ENCODE data around the gene GFAP. TPM values are rescaled to one million over a fixed set of nuclear protein-coding genes. Genes with fewer than 3 reads are reported as not detected.

The GFAP gene
- total RNA-seq, 1 experiment from 2014 or later = 1.6 TPM

GRCh38 chr17:44919411-44919810 lies 4.1 kb upstream of the GFAP start:
- Mint-ChIP-seq H3K4me3 (no peak overlapping the region), H3K27me3 (ENCODE audit: low read depth) (peaks cover 2% of the 10 kb centered on the region), H3K4me1 (peaks cover 20% of the 10 kb centered on the region), H3K27ac (no peak overlapping the region; the same call in 1 of the 2 replicates), H3K36me3 (no peaks in the 10 kb centered on the region), H3K9me3 (no peaks in the 10 kb centered on the region)
- CTCF ChIA-PET = interaction anchor here (0.5 to 7.1 kb wide), 38 partner anchors 8 to 698 kb away, joined by 3 to 177 read pairs (median 7); partner anchors contain the start of genes ACBD4, C1QL1, EFTUD2 and KIF18B
- TF ChIP-seq ATF2 (CRISPR knock-in tag; IDR thresholded peaks at IDR 0.05; ENCODE audit: borderline replicate concordance, low read depth) (no peak), ZNF138 (CRISPR knock-in tag; conservative IDR thresholded peaks at IDR 0.05) (no peak), ZNF396 (CRISPR knock-in tag; IDR thresholded peaks at IDR 0.05; ENCODE audit: borderline replicate concordance) (no peak)
- DNase-seq (ENCODE audit: low spot score) (peak; percentile 1), ATAC-seq (no peak)
- POLR2A ChIA-PET = no interaction called here

GRCh38 chr17:44918006-44918405 lies 2.7 kb upstream of the GFAP start:
- POLR2A ChIA-PET = no interaction called here
- Mint-ChIP-seq H3K9me3 (no peaks in the 10 kb centered on the region), H3K36me3 (no peaks in the 10 kb centered on the region), H3K27ac (no peak overlapping the region), H3K27me3 (ENCODE audit: low read depth) (peaks cover 9% of the 10 kb centered on the region), H3K4me1 (peaks cover 20% of the 10 kb centered on the region), H3K4me3 (no peak overlapping the region)
- no peak for TF ChIP-seq FOXP1 (CRISPR knock-in tag; IDR thresholded peaks at IDR 0.05; ENCODE audit: borderline replicate concordance)
- no peak for TF ChIP-seq TEAD1 (CRISPR knock-in tag; IDR thresholded peaks at IDR 0.05)
- TF ChIP-seq ZBTB43 (CRISPR knock-in tag; IDR thresholded peaks at IDR 0.05) = no peak
- no peak for TF ChIP-seq ZNF121 (CRISPR knock-in tag; IDR thresholded peaks at IDR 0.05)
- no peak for TF ChIP-seq PRRX2 (CRISPR knock-in tag; IDR thresholded peaks at IDR 0.05)
- no peak for TF ChIP-seq MYBL2 (CRISPR knock-in tag; IDR thresholded peaks at IDR 0.05)
- TF ChIP-seq HMGXB4 (CRISPR knock-in tag; IDR thresholded peaks at IDR 0.05) = no peak
- DNase-seq (ENCODE audit: low spot score) (no peak), ATAC-seq (no peak)
- CTCF ChIA-PET = interaction anchor here (0.6 to 7.1 kb wide), 9 partner anchors 35 to 181 kb away, joined by 3 to 177 read pairs (median 4); no protein-coding TSS in a partner anchor

GRCh38 chr17:44917456-44917855 lies 2.2 kb upstream of the GFAP start:
- Mint-ChIP-seq H3K9me3 (no peaks in the 10 kb centered on the region), H3K36me3 (no peaks in the 10 kb centered on the region), H3K27me3 (ENCODE audit: low read depth) (peaks cover 14% of the 10 kb centered on the region), H3K4me1 (peaks cover 17% of the 10 kb centered on the region), H3K4me3 (no peak overlapping the region), H3K27ac (no peak overlapping the region; the same call in 1 of the 2 replicates)
- TF ChIP-seq RELA (CRISPR knock-in tag; IDR thresholded peaks at IDR 0.05; ENCODE audit: borderline replicate concordance) (no peak), IRF2 (CRISPR knock-in tag; IDR thresholded peaks at IDR 0.05; ENCODE audit: borderline replicate concordance, low read depth) (no peak), PRRX2 (CRISPR knock-in tag; IDR thresholded peaks at IDR 0.05) (no peak), CREB1 (CRISPR knock-in tag; IDR thresholded peaks at IDR 0.05) (no peak), PREB (CRISPR knock-in tag; IDR thresholded peaks at IDR 0.05; ENCODE audit: borderline replicate concordance) (no peak), ZNF232 (CRISPR knock-in tag; IDR thresholded peaks at IDR 0.05) (no peak)
- no peak for ATAC-seq
- CTCF ChIA-PET = interaction anchor here (0.7 to 7.1 kb wide), 6 partner anchors 9 to 182 kb away, joined by 3 to 177 read pairs (median 4); no protein-coding TSS in a partner anchor
- POLR2A ChIA-PET = no interaction called here
- no peak for DNase-seq (ENCODE audit: low spot score)
